ENCODE results near the gene SSU72.
A peak's percentile ranks its signal among the peaks of the same experiment; 100 is the strongest.

The SSU72 gene

DNA sequence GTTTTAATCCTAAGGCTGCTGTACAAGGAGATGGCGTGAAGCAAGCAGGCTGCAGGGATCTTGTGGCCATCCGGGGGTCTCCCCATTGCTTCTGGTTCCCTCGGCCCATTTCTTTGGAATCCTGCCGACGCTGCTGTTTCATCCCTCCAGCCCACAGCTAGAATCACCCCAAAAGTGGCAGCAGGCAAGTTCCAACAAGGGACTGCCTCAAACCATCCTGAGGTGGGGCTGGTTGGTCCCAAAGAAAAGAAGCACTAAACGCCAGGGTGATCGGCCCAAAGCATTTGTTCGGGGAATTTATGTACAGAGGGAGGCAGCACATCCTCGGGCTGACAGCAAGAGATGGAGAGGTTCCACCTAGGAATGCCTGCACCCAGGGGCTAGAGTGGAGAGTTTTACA is 36.1 kb upstream of the SSU72 start:
- no peak for DNase-seq (ENCODE audit: low read depth in 2 of 2)

DNA sequence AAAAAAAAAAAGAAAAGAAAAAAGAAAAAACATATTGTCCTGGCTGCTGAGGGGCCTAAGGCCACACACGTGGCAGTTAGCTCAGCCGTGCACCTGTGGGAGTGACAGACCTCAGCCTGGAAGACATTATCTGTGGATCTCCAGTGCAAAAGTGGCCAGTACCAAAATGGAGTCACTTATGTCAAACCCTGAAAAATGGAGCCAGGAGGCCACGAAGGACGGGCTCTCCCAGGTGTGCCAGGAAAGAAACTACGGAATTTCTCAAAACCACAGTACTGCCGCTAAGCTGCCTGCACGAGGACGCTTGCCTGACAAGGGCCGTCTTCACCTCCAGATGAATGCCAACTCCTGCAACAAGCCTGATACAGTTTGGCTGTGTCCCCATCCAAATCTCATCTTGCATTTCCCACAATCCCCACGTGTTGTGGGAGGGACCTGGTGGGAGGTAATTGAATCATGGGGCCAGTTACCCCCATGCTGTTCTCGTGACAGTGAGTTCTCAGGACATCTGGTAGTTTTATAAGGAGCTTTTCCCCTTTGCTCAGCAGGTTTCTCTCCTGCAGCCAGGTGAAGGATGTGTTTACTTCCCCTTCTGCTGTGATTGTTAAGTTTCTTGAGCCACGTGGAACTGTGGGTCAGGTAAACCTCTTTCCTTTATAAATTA is 35.3 kb upstream of the SSU72 start:
- DNase-seq (ENCODE audit: low read depth in 2 of 2) = no peak

DNA sequence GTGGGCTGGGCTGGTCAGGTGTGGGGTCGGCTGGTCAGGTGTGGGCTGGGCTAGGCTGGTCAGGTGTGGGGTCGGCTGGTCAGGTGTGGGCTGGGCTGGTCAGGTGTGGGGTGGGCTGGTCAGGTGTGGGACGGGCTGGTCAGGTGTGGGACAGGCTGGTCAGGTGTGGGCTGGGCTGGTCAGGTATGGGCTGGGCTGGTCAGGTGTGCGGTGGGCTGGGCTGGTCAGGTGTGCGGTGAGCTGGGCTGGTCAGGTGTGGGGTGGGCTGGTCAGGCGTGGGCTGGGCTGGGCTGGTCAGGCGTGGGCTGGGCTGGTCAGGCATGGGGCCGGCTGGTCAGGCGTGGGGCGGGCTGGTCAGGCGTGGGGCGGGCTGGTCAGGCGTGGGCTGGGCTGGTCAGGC is 31.6 kb upstream of the SSU72 start:
- no peak for DNase-seq (ENCODE audit: low read depth in 2 of 2)

DNA sequence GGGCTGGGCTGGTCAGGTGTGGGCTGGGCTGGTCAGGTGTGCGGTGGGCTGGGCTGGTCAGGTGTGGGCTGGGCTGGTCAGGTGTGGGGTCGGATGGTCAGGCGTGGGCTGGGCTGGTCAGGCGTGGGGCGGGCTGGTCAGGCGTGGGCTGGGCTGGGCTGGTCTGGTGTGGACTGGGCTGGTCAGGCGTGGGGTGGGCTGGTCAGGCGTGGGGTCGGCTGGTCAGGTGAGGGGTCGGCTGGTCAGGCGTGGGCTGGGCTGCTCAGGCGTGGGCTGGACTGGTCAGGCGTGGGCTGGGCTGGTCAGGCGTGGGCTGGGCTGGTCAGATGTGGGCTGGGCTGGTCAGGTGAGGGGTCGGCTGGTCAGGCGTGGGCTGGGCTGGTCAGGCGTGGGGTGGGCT is 31.1 kb upstream of the SSU72 start:
- DNase-seq (ENCODE audit: low read depth in 2 of 2) = no peak

DNA sequence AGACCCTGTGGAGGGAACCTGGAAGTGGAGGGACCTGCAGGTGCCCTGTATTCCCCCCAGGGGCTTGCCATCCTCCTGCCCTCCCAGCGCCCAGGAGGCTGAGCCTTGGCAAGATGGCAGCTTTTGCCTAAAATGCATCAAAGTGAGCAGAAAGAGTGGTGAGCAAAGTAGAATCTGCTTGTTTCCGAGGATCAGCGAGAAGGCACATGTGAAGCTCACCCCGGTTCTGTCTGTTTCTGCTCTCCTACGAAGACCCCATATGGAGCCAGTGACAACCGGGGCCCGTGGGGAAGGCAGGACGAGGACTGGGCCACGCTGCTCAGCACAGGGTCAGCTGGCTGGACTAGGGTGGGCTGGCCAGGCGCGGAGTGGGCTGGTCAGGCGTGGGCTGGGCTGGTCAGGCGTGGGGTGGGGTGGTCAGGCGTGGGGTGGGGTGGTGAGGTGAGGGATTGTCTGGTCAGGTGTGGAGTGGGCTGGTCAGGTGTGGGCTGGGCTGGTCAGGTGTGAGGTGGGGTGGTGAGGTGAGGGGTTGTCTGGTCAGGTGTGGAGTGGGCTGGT is 30.4 kb upstream of the SSU72 start:
- no peak for DNase-seq (ENCODE audit: low read depth in 2 of 2)

DNA sequence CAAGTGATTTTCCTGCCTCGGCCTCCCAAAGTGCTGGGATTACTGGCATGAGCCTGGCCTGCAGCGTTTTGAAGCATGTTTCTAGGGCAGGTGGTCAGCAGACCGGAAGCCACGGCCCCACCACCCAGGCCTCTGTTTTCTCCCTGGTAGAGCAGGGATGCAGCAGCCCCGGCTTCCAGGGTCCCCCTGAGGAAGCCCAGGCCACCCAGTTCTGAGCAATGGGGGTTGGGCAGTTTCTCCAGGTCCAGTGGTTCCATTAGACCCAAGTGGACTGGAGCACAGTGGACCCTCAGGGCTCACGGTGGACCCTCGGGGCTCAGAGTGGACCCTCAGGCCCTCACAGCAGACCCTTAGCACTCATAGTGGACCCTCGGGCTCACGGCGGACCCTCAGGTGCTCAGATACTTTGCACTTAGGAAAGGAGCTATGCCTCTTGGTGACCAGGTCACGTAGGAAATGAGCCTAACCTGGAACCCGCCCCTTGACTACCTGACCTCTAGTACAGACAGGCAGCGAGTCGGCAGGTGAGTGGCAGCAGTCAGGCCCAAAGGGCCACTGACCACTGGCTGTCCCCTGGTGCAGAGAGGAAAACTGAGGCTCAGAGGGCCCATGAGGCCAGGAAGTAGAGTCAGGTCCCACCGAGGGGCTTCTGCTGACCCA is 29.8 kb upstream of the SSU72 start:
- no peak for DNase-seq (ENCODE audit: low read depth in 2 of 2)

DNA sequence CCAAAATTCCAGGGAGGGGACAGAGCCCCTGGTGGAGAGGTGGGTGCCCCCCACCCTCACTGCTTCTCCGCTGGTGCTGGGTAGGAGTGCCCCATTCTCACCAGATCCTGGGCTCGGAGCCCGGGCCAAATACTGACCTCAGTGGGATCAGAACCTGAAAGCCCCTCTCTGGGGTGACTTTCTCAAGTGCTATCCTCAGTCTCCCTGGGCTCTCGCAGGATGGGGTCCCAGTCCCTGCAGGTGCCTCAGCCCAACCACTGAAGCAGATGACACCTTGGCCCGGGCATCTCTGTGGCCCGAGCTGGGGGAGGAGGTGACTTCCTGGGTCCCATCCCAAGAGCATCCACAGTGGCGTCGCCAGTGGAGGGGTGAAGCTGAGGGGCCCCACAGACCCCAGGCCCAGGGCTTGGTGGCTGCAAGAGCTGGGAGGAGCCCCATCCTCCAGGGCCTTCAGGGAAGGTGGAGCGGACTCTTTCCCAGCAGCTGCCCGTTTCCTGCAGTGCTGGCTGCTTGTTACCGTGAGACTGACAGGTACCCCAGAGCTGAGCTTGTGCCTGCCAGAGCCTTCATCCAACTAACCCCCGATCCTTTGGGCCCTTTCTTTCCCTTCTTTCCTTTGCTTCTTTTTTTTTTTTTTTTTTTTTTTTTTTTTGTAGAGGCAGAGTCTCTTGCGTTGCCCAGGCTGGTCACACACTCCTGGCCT is 29.2 kb upstream of the SSU72 start:
- DNase-seq (ENCODE audit: low read depth in 2 of 2) = no peak

DNA sequence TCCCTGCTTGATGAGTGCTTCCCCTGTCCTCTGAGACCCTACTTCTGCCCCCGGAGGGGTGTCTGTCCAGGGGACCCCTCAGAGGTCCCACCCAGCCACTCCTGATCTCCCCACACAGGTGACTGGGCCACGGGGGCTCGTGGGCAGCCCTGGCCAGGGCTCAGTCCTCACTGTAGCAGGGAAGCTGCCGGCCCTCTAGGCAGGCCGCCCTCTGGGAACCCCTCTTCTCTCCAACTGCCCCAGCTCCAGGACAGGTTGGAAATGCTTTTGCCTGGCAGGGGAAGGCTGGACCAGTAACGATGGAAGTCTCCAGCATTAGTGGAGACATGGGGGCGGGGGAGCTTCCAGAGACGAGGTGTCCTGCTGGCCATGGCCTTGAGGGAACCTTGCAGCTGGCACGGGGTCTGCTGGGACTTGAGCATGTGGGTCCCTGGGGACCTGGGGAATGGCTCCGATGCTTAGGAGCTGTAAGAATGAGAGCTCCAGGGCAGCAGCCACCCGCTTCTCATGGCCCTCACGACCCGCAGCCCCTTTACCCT is 28.4 kb upstream of the SSU72 start:
- DNase-seq (ENCODE audit: low read depth in 2 of 2) = no peak

DNA sequence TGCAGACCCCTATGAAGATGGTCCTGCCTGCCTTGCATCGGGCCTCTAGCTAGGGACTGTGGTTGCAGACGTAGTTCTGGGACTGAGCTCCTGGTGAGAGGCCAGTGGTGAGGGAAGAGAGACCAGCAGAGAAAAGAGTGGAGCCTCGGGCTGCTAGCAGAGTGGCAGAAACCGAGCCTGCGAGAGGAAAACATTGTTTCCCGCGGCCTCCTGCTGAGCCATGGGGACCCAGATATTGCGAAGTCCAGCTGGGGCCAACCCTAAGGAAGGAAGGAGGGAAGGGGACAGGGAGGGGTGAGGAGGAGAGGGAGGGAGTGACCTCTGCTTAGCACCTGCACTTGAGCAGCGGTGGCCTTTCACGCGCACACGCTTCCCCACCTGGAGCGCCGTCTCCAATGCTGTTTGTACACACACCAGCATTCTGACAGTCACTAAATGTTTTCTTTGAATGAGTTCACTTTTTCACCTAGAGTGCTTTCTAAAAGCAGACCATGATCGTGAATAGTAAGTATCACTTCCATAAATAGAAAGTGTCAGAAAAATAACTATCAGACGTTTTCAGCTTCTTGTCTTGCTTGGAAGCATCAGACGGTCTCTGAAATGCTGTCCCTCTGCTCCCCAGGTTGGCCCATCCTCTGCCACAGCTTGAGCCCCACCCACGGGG is 27.8 kb upstream of the SSU72 start:
- no peak for DNase-seq (ENCODE audit: low read depth in 2 of 2)

DNA sequence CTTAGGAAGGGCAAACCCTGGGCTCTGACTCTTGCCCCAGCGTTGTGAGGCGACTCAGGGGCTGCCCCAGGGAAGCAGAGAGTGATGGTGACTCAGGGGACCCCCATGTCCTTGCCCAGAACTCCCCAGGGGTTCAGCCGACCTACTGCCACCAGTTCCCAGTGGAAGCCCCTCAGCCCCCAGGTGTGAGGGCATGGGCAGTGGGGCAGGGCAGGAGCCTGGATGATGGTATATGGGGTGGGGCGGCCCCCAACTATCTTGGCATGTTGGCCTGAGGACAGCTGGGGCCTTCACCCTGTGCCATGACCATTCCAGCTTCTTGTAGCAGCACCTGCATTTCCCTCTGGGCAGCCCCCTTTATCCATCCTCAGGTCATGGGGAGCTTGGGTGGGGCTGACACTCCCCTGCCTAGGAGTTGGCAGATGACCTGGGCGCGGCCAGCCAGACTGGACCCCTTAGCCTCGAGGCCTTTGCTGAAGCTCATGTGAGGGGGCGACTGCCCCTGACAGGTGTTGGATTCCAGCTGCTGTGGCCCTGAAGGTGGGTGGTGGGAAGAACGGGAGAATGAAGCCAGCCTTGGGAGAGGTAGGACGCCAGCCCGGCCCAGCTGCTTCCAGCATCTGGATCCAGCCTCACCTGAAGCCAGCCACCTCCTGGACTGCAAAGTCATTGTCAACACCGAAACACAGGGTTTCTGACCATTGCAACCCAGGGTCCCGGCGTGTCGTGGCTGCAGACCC is 27.1 kb upstream of the SSU72 start:
- DNase-seq (ENCODE audit: low read depth in 2 of 2) = no peak

DNA sequence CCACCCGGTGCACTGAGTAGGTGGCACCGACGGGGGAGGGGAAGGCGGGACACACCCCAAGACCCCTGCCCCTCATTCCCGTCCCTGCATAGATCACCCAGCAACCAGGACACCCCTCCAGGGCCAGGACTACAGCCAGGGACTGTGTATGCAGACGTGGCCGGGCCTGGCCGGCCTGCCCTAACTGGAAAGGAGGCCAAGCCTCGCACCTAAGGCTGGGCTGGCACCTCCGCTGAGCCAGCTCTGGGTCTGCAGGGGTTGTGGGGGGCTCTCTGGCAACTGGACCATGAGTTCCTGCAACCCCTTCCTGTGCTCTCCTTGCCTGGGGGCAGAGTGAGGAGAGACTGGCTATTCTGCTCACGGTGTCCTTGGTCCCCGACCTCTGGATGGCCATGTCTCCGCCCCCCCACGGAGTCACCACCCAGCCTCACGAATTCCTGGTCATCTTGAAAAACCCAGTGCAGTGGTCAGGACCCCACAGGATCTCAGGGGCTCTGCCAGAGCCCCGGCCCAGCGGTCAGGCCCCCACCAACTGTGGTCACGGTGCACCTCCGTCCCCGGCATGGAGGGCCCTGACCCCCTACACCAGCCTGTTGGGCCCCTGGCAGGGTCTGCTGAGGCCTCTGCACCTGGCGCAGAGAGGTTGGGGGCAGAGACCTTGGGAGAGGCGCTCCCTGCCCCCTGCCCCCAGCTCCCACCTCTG is 26.3 kb upstream of the SSU72 start:
- no peak for DNase-seq (ENCODE audit: low read depth in 2 of 2)

DNA sequence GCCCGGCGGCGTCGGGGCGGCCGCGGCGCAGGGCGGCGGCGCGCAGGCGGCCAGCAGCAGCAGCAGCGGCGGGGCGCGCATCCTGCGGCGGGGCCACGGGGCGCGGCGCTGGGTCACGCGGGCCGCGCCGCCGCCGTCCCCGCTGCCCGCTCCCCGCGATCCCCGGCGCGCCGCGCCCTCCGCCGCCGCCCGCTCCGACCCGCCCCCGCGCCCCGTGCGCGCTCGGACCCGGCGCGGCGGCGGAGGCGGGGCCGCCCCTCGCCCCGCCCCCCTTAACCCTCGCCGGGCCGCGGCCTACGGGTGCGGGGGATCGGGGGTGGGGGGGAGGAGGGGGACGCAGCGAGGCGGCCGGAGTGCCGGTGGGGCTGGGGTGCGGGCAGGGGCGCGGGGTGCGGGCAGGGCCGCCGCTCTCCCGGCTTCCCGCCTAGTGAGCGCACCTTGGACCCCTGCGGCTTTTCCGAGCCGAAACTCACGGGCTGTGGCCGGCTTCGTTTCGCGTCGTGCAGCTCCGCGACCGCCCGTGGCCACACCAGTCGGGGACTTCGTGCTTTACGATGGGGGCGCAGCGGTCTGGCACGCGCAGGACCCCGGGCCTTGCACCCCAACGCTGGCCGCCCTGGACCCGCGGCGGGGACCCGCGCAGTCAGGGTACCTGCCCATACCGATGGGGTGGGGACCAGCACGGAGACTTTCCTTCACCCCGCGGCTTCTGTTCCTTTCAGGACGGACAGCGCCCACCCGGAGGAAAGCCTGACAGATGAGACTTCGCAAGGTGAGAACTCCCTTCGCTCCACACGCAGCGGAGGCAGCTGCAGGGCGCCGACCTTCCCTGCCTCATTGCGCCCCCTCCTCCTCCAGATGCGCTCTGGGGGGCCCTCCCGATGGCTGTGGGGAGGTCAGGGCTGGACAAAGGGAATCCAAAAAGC is 25.5 kb upstream of the SSU72 start, which contains the start of gene FNDC10:
Gene FNDC10 (minus strand): TSS at position 201 of the 926 bp plus-strand sequence. CDS start 120 bp downstream, at position 81.
- DNase-seq (ENCODE audit: low read depth in 2 of 2) = no peak

DNA sequence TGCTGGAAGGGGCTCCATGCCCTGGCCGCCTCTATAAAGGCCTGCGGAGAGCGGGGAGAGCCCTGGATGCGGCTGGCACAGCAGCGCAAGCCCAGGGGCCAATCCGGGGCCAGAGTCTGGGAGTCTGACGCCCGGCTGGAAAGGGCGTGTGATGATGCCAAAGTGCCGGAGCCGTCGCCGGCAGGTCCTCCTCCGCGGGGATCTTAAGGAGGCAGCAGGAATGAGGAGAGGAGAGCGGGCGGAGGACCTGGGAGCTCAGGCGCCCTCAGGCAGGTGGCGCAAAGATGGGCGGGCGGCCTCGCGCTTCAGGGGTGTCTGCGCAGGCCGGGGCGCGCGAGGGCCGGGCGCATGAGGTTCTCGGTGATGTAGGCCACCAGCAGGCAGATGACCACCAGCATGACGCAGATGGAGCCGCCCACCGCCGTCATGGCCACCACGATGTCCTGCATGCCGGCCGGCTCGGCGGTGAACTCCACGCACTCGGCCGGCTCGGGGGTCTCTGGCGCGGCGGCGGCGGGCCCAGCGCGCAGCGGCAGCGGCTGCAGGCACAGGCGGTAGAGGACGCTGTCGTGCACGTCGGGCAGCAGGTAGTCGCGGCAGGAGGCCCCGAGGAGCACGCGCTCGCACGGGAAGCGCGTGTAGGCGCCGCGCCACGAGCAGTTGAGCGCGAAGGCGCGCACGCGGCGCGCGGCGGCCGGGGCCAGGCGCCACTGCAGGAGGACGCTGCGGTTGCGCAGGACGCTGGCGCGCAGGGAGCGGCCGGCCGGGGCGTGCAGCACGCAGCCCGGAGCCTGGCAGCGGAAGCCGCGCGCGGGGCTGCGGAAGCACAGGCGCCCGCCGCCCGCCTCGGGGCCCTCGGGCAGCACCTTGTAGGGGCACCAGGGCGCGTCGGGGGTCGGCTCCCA is 24.6 kb upstream of the SSU72 start:
- DNase-seq (ENCODE audit: low read depth in 2 of 2) = peak in 1 of 2 donors; percentile 17

DNA sequence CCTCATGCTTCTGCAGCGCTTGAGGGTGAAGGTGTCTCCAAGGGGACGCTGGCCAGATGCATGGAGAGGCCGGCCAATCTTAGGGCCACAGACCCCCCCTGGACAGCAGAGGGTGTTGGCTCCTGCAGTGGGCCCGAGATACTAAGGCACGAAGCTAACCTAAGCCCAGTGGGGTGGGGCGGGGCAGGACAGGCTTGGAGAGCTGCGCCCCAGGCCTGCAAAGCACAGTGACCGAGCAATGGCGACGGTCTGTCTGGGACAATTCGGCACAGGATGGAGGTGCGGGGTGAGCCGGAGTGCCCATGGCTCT is 24.0 kb upstream of the SSU72 start:
- DNase-seq (ENCODE audit: low read depth in 2 of 2) = no peak

DNA sequence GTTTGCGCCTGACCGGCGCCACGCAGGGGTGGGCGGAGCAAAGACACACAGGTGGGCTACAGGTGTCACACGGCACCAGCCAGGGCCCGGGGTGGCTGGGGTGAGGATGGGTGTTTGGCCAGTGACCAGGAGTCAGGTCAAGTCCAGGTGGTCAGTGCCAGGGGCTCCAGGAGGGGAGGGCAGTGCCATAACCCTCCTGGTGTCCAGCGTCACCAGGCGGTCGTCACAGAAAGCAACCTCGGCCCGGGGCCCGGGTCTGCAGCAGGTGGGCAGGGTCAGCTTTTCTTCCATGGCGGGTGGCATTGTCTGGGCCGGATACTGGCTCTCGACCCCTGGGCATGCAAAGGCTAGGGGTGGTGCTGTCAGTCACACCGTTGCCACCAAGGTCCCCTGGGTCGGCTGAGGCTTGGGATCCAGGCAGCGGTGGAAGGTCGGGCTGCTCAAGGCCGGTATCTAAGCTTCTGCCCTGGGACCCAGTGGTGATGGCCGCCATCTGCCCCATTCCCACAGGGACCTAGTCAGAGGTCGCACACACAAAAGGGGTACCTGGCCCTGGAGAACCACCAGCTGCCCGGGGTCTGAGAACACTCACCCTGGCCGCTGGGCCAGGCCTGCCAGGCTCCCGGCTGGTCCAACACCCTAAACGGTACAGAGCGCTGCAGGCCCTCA is 23.5 kb upstream of the SSU72 start:
- no peak for DNase-seq (ENCODE audit: low read depth in 2 of 2)

DNA sequence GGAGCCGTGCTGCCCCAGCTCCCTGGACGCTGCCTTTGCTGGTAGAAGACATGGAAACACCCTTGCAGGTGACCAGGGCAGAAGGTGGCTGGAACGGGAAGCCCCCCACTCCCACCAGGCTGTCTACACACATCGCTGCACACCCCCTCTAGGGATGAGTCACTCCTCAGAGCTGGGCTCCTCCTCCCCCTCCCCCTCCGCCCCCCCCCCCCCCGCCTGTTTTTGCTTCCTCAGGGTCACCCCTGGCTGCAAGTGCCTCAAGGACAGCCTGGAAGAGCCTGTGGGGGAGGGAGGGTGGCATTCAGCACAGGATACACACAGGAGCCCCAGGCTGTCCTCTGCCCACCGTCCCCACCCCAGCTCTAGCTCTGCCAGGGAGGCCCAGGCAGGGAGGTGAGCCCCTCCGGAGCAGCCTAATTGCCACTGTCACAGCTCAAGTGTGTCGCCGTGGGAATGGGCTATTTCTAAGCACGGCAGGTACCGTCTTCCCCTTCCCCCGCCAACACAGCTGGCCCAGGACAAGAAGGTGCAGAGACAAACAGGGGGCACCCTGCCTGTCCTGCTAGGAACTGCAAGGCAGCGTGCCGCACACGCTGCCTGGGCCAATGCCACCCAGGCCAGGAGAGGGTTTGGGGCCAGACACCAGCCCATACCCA is 22.7 kb upstream of the SSU72 start:
- no peak for DNase-seq (ENCODE audit: low read depth in 2 of 2)

DNA sequence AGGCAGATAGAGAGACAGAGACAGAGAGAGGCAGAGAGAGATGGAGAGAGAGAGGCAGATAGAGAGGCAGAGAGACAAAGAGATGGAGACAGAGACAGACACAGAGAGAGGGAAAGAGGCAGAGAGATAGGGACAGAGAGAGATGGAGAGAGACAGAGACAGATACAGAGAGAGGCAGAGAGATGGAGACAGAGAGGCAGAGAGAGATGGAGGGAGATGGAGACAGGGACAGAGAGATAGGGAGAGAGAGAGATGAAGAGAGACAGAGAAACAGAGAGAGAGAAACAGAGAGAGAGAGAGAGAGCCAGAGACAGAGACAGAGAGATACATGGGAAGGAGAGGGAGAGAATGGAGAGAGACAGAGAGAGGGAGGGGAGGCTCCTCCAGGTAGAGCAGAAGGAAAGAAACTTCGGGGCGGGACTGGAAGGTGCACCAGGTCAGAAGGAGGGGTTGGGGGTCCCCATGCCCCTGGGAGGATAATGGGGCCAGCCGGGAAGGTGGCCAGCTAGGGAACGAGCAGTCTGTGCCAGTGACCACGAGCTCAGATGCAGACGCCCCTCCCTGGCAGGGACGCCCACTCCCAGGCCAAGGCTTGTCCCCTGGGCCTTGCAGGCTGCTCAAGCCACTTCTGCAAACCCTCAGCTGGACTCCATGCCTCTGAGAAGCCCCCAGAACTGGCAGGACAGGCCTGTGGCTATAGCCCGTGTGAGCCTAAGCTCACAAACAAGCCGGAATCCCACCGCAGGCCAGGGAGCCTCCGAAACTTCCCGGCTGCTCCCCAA is 22.0 kb upstream of the SSU72 start:
- no peak for DNase-seq (ENCODE audit: low read depth in 2 of 2)
